22Rv1 (cell line): ENCODE data around the gene TSSK6.
A peak's percentile ranks its signal among the peaks of the same experiment; 100 is the strongest.

Source experiments
- H3K27ac ChIP-seq: fragments of 450-650 bp; 2 replicates; pipeline ENCODE4 v1.5.1; 2017
- ZFX ChIP-seq: fragments of 450-650 bp; IDR thresholded peaks from 2 replicates; pipeline ENCODE4 v1.6.1; 2017; ENCODE audit warnings: antibody characterized with exemption, borderline replicate concordance
- TF ChIP-seq, protein P1 (sequence below): fragments of 450-650 bp; IDR thresholded peaks from 2 replicates; pipeline ENCODE4 v1.5.1; 2017; ENCODE audit warnings: mild to moderate bottlenecking

TSSK6 gene

GRCh38 chr19:19470579-19470978 lies 44.8 kb downstream of the TSSK6 start:
- no peak for TF ChIP-seq ZFX
- TF ChIP-seq, protein P1, sequence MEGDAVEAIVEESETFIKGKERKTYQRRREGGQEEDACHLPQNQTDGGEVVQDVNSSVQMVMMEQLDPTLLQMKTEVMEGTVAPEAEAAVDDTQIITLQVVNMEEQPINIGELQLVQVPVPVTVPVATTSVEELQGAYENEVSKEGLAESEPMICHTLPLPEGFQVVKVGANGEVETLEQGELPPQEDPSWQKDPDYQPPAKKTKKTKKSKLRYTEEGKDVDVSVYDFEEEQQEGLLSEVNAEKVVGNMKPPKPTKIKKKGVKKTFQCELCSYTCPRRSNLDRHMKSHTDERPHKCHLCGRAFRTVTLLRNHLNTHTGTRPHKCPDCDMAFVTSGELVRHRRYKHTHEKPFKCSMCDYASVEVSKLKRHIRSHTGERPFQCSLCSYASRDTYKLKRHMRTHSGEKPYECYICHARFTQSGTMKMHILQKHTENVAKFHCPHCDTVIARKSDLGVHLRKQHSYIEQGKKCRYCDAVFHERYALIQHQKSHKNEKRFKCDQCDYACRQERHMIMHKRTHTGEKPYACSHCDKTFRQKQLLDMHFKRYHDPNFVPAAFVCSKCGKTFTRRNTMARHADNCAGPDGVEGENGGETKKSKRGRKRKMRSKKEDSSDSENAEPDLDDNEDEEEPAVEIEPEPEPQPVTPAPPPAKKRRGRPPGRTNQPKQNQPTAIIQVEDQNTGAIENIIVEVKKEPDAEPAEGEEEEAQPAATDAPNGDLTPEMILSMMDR: no peak
- H3K27ac ChIP-seq: no peak overlapping the region

DNA sequence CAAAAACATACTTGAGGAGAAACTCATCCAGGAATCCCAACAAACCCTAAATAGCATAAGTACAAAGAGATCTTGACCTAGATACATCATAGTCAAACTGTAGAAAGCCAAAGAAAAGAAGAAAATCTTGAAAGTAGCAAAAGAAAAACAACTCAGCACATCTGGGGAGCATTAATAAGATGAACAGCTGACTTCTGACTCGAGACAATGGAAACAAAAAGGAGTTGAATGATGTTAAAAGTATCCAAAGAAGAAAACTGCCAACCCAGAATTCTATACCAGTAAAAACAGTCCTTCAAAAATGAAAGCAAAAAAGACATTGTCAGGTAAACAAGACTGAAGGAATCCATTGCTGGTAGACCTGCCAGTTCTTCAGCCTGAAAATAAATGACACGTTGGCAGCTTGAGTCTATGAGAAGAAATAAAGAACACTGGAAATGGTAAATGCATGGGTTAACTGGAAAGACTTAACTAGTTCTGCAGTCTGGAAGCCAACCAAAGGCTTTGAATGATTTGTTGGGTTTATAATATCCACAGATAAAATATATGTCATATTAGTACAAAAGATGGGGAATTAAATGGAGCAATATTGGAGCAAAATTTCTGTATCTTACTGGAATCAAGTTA lies 46.8 kb downstream of the TSSK6 start:
- H3K27ac ChIP-seq: no peak overlapping the region
- TF ChIP-seq, protein P1: no peak
- no peak for TF ChIP-seq ZFX

DNA sequence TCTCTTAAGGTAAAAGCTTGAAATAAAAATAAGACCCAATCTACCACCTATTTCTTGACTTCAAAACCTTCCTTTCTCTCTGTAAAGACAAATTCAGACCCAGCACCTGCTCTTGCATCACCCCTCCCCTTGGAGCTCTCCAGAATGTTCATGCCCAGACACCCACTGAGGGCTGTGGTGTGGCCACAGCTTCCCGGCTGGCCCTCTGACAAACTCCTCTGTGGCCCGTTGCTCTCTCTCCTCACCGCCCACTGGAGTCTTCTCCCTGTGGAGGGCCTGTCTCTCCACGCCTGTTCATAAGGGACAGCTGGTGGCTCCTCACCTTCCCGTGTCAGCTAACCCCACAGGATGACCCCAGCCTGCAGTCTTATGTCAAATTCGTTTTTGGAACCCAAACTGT lies 49.1 kb downstream of the TSSK6 start:
- TF ChIP-seq ZFX: no peak
- TF ChIP-seq, protein P1: no peak
- H3K27ac ChIP-seq: no peak overlapping the region

- TF ChIP-seq ZFX: no peak
- TF ChIP-seq, protein P1: no peak
- peak overlapping the region; percentile 80; the same call in 1 of the 2 replicates for H3K27ac ChIP-seq
These were observed 49.8 kb downstream of the TSSK6 start for GRCh38 chr19:19465436-19466070.

DNA sequence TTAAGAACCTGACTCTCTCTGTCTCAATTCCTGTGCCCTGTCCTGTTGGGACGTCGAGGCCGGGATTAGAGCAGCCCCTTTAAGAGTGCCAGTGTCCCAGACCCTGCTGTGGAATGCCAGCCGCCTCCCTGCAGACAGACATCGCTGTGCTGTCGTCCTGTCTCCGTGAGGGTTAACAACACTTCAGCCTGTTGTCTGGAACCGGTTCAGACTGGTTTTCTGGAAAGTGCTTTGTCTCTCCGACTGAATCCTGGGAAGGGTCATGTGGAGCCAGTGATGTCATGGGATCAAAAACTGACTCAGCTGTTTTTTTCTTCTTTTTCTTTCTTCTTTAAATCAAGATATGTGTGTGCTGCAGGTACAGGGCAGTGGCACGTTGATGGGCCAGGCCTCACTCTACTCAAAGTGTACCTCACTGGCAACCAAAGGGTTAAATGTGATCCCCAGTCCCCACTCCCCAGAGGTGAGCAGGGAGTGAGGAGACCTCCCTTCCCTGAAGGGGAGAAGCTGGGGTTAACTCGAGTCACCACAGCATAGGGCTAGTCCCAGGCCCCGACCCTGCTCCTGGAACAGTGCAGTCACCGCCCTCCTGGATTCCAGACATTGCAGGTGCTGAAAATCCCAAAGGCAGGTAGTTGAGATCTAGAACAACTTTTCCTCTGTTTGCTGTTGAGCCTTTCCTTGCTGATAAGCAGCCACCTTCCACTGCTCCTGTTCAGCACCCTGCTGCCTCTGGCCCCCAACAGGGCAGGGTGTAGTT lies 50.8 kb downstream of the TSSK6 start:
- H3K27ac ChIP-seq: peak overlapping the region; percentile 80
- TF ChIP-seq, protein P1: no peak
- TF ChIP-seq ZFX: no peak
